ENCODE measurements around the gene THSD7B.
A peak's percentile ranks its signal among the peaks of the same experiment; 100 is the strongest.

Gene THSD7B

DNA sequence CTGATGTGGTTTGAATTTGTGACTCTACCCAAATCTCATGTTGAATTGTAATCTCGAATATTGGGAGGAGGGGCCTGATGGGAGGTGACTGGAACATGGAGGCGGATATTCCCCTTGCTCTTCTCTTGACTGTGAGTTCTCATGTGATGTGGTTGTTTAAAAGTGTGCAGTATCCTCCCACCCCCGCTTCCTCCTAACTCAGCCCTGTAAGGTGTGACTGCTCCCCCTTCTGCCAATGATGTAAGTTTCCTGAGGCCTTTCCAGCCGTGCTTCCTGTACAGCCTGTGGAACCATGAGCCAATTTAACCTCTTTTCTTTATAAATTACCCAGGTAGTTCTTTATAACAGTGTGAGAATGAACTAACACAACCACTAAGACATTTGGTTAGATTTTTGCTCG is 458.4 kb downstream of the THSD7B start:
- TF ChIP-seq GATA2 (IDR thresholded peaks at IDR 0.05; ENCODE audit: low read depth, low read length): no peak
- no peak for TF ChIP-seq GATA3 (IDR thresholded peaks at IDR 0.05; ENCODE audit: low read depth, low read length)

- TF ChIP-seq GATA3 (IDR thresholded peaks at IDR 0.05; ENCODE audit: low read depth, low read length): no peak
- no peak for TF ChIP-seq GATA2 (IDR thresholded peaks at IDR 0.05; ENCODE audit: low read depth, low read length)
These were observed 463.2 kb downstream of the THSD7B start for GRCh38 chr2:137228566-137228965.

DNA sequence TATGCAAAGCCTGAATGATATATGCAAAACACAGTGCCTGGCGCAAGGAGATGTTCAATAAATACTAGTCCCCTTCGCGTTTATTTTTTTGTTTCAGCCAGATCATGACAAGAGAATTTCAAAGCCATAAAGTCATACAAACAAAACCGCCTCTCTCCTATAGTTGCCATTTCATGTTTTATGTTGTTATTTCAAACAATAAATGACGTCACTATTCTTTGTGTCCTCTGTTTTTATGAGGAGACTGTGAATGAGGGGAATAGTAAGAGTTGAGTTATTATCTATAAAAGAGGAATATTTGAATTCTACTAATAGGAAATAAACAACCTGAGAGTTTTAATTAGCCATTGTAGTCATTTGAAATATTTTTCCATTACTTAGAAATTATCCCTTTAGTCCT is 464.5 kb downstream of the THSD7B start:
- TF ChIP-seq GATA3 (IDR thresholded peaks at IDR 0.05; ENCODE audit: low read depth, low read length): no peak
- no peak for TF ChIP-seq GATA2 (IDR thresholded peaks at IDR 0.05; ENCODE audit: low read depth, low read length)

DNA sequence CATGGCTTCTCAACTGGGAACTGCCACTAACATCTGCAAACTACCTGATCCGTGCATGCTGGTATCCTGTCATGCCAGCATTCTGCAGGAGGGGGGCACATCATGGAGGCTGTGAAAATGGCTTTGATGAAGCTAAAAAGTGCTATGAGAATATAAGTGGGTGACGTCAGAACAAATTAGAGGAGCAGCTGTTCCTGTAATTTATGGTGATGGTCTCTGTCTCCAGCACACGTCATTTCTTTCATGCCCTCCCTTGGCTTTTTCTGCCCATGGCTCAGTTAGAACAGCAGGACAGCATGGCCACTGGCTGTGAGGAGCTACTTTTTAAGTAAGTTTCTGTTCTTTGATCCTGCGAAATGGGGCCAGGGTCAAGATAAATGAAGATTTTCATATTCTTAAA is 466.3 kb downstream of the THSD7B start:
- TF ChIP-seq GATA2 (IDR thresholded peaks at IDR 0.05; ENCODE audit: low read depth, low read length) (no peak), GATA3 (IDR thresholded peaks at IDR 0.05; ENCODE audit: low read depth, low read length) (no peak)

DNA sequence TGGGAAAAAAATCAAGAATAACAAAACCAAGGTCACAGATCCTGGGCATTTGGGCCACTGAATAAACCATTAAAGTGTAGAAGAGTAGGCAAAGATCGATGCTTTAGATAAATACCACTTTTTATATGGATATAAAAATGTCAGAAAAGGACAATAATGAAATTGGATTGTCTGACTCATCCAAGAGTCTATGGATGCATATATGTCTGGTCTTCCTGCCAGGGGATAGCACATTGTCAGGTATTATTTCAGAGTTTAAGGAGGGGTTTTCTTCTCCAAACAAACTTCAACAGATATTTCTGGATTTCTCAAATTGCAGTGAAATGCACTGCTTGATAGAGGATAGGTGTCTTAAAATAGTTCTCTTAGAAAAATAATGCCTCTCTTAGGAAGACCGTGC is 466.7 kb downstream of the THSD7B start:
- no peak for TF ChIP-seq GATA3 (IDR thresholded peaks at IDR 0.05; ENCODE audit: low read depth, low read length)
- TF ChIP-seq GATA2 (IDR thresholded peaks at IDR 0.05; ENCODE audit: low read depth, low read length): no peak

GRCh38 chr2:137233091-137233490 is 467.7 kb downstream of the THSD7B start:
- TF ChIP-seq GATA2 (IDR thresholded peaks at IDR 0.05; ENCODE audit: low read depth, low read length) (no peak), GATA3 (IDR thresholded peaks at IDR 0.05; ENCODE audit: low read depth, low read length) (no peak)

GRCh38 chr2:137237055-137237454 is 471.7 kb downstream of the THSD7B start:
- no peak for TF ChIP-seq GATA2 (IDR thresholded peaks at IDR 0.05; ENCODE audit: low read depth, low read length)
- no peak for TF ChIP-seq GATA3 (IDR thresholded peaks at IDR 0.05; ENCODE audit: low read depth, low read length)

GRCh38 chr2:137238065-137238464 is 472.7 kb downstream of the THSD7B start:
- no peak for TF ChIP-seq GATA3 (IDR thresholded peaks at IDR 0.05; ENCODE audit: low read depth, low read length)
- TF ChIP-seq GATA2 (IDR thresholded peaks at IDR 0.05; ENCODE audit: low read depth, low read length): no peak

DNA sequence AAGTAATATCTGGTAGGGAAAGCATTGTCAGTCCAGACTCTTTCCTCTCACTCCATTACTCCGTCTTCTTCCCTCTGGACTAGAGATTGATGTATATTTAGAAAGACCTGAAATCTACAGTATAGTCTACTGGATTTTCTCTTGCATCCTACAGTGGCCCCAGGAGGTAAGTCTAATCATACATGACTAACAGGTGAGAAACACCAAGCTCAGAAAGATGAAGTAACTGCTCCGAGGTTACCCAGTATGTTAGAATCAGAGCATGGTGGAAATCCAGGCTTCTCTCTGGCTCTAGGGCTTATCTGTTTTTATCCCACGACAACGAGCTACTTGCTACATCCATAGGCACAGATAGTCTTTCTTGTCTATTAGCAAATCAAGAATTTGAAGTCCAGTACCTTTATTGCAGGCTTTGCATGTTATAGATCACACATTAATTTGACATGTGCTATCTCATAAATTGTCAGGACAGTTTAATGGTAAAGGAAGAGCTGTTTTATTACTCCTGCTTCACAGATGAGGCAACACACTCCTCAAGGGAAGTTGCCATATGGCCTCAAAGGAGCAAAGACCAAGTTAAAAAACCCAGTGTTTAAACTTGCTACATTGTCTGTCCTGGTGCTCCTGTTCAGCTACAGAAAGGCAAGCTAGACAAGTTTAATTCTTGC is 484.3 kb downstream of the THSD7B start:
- TF ChIP-seq GATA3 (IDR thresholded peaks at IDR 0.05; ENCODE audit: low read depth, low read length): no peak
- peak; percentile 9; the same call in 1 of the 2 replicates for TF ChIP-seq GATA2 (IDR thresholded peaks at IDR 0.05; ENCODE audit: low read depth, low read length)

- no peak for TF ChIP-seq GATA2 (IDR thresholded peaks at IDR 0.05; ENCODE audit: low read depth, low read length)
- TF ChIP-seq GATA3 (IDR thresholded peaks at IDR 0.05; ENCODE audit: low read depth, low read length): no peak
These were observed 485.1 kb downstream of the THSD7B start for GRCh38 chr2:137250401-137250800.

GRCh38 chr2:137251045-137251444 is 485.7 kb downstream of the THSD7B start:
- TF ChIP-seq GATA2 (IDR thresholded peaks at IDR 0.05; ENCODE audit: low read depth, low read length): no peak

DNA sequence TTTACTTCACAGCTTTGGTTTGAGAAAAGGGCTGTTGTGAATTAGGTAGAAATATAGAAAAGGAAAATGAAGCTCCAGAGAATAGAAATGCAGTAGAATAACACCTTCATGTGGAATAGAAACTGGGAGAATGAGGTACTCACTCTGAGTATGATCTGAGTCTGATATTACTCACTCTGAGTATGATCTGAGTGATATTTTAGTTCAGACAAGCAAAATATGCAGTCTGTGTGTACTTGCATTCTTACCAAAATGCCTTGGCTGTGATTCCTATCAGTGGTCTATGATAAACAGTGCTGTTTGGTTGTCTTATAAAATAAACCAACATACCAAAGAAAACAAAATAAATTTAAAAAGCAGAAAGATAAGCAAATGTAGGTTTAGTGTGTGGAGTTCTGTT is 487.6 kb downstream of the THSD7B start:
- no peak for TF ChIP-seq GATA3 (IDR thresholded peaks at IDR 0.05; ENCODE audit: low read depth, low read length)
- no peak for TF ChIP-seq GATA2 (IDR thresholded peaks at IDR 0.05; ENCODE audit: low read depth, low read length)

DNA sequence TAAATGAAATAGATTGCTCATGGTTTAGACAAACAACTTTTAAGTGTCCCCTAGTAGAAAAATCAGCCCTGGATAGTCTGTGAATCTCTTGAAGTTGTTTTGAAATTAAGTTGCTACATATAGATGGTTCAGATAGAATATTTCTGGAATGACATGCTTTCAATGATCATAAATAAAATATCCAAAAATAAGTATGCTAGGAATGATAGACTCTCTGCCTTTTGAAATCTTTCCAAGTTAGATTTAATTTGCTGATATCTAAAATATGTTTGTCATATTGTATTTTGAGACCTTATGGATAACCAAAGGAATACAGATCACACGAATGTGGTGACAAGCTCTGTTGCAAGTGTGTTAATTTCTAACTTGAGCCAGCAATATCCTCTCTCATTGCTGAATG is 488.7 kb downstream of the THSD7B start:
- no peak for TF ChIP-seq GATA3 (IDR thresholded peaks at IDR 0.05; ENCODE audit: low read depth, low read length)
- TF ChIP-seq GATA2 (IDR thresholded peaks at IDR 0.05; ENCODE audit: low read depth, low read length): no peak

GRCh38 chr2:137255345-137255744 is 490.0 kb downstream of the THSD7B start:
- TF ChIP-seq GATA3 (IDR thresholded peaks at IDR 0.05; ENCODE audit: low read depth, low read length) (no peak), GATA2 (IDR thresholded peaks at IDR 0.05; ENCODE audit: low read depth, low read length) (no peak)

- no peak for TF ChIP-seq GATA3 (IDR thresholded peaks at IDR 0.05; ENCODE audit: low read depth, low read length)
- no peak for TF ChIP-seq GATA2 (IDR thresholded peaks at IDR 0.05; ENCODE audit: low read depth, low read length)
These were observed 490.6 kb downstream of the THSD7B start for GRCh38 chr2:137255990-137256389.
